Measurements from ENCODE around the gene PLK1.

- TF ChIP-seq ZFP30 (CRISPR knock-in tag; IDR thresholded peaks at IDR 0.05) (no peak), ESRRG (CRISPR knock-in tag; IDR thresholded peaks at IDR 0.05) (no peak), CSRNP3 (CRISPR knock-in tag; IDR thresholded peaks at IDR 0.05) (no peak), ZNF70 (CRISPR knock-in tag; IDR thresholded peaks at IDR 0.05) (no peak), RARB (CRISPR knock-in tag; IDR thresholded peaks at IDR 0.05) (no peak), ZFP3 (CRISPR knock-in tag; IDR thresholded peaks at IDR 0.05) (no peak), ISL1 (CRISPR knock-in tag; IDR thresholded peaks at IDR 0.05) (no peak), ZNF8 (CRISPR knock-in tag; IDR thresholded peaks at IDR 0.05) (no peak), ARNTL (CRISPR knock-in tag; IDR thresholded peaks at IDR 0.05; ENCODE audit: borderline replicate concordance, low read depth) (no peak), SNAI2 (CRISPR knock-in tag; IDR thresholded peaks at IDR 0.05) (no peak), CSDC2 (CRISPR knock-in tag; IDR thresholded peaks at IDR 0.05) (no peak)
- TF ChIP-seq, protein P1, sequence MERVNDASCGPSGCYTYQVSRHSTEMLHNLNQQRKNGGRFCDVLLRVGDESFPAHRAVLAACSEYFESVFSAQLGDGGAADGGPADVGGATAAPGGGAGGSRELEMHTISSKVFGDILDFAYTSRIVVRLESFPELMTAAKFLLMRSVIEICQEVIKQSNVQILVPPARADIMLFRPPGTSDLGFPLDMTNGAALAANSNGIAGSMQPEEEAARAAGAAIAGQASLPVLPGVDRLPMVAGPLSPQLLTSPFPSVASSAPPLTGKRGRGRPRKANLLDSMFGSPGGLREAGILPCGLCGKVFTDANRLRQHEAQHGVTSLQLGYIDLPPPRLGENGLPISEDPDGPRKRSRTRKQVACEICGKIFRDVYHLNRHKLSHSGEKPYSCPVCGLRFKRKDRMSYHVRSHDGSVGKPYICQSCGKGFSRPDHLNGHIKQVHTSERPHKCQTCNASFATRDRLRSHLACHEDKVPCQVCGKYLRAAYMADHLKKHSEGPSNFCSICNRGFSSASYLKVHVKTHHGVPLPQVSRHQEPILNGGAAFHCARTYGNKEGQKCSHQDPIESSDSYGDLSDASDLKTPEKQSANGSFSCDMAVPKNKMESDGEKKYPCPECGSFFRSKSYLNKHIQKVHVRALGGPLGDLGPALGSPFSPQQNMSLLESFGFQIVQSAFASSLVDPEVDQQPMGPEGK (CRISPR knock-in tag; IDR thresholded peaks at IDR 0.05; ENCODE audit: borderline replicate concordance), result no peak
- TF ChIP-seq, protein P2, sequence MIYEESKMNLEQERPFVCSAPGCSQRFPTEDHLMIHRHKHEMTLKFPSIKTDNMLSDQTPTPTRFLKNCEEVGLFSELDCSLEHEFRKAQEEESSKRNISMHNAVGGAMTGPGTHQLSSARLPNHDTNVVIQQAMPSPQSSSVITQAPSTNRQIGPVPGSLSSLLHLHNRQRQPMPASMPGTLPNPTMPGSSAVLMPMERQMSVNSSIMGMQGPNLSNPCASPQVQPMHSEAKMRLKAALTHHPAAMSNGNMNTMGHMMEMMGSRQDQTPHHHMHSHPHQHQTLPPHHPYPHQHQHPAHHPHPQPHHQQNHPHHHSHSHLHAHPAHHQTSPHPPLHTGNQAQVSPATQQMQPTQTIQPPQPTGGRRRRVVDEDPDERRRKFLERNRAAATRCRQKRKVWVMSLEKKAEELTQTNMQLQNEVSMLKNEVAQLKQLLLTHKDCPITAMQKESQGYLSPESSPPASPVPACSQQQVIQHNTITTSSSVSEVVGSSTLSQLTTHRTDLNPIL (CRISPR knock-in tag; IDR thresholded peaks at IDR 0.05; ENCODE audit: low read depth), result no peak
Measured at GRCh38 chr16:23692190-23692837, 13.6 kb downstream of the PLK1 start.
